IPS-20b (cell line): ENCODE data around the gene KRTCAP2.

Experiments
- H3K27ac ChIP-seq: one replicate; pipeline ENCODE4 v1.5.1; 2013; ENCODE audit warnings: low read length
- H3K27me3 ChIP-seq: 2 replicates; pipeline ENCODE4 v1.6.1; 2013; ENCODE audit warnings: mild to moderate bottlenecking, low read length, inconsistent platforms; ENCODE audit not compliant: insufficient read depth
- H3K36me3 ChIP-seq: 2 replicates; pipeline ENCODE4 v1.6.1; 2013; ENCODE audit warnings: low read depth, mild to moderate bottlenecking, inconsistent platforms, low read length, moderate library complexity; ENCODE audit not compliant: insufficient read depth
- H3K4me1 ChIP-seq: 2 replicates; pipeline ENCODE4 v1.6.1; 2013; ENCODE audit warnings: mild to moderate bottlenecking, control low read depth, inconsistent platforms, low read length, moderate library complexity; ENCODE audit not compliant: insufficient read depth
- H3K4me3 ChIP-seq: 2 replicates; pipeline ENCODE4 v1.5.1; 2013; ENCODE audit warnings: mild to moderate bottlenecking, low read length, inconsistent platforms
- H3K9ac ChIP-seq: 2 replicates; pipeline ENCODE4 v1.6.1; 2013; ENCODE audit warnings: low read depth, mild to moderate bottlenecking, inconsistent platforms, low read length, moderate library complexity
- H3K9me3 ChIP-seq: 2 replicates; pipeline ENCODE4 v1.6.1; 2013; ENCODE audit warnings: mild to moderate bottlenecking, low read depth, low read length, inconsistent platforms; ENCODE audit not compliant: insufficient read depth

KRTCAP2 gene

GRCh38 chr1:155124503-155125463 is 48.3 kb downstream of the KRTCAP2 start:
- Histone ChIP-seq H3K4me1 (peaks cover 32% of the 10 kb centered on the region), H3K9me3 (no peaks in the 10 kb centered on the region), H3K9ac (no peak overlapping the region), H3K27ac (no peak overlapping the region), H3K4me3 (no peak overlapping the region), H3K27me3 (peaks cover 83% of the 10 kb centered on the region), H3K36me3 (no peaks in the 10 kb centered on the region)

GRCh38 chr1:155123801-155124200 is 49.3 kb downstream of the KRTCAP2 start:
- H3K4me3 ChIP-seq = no peak overlapping the region

GRCh38 chr1:155122308-155122707 is 50.8 kb downstream of the KRTCAP2 start:
- Histone ChIP-seq H3K9ac (no peak overlapping the region), H3K4me1 (peaks cover 15% of the 10 kb centered on the region), H3K9me3 (no peaks in the 10 kb centered on the region), H3K27me3 (peaks cover 69% of the 10 kb centered on the region), H3K36me3 (no peaks in the 10 kb centered on the region), H3K27ac (no peak overlapping the region), H3K4me3 (no peak overlapping the region)

More at GRCh38 chr1:155123801-155124200, 49.3 kb downstream of the KRTCAP2 start:
- Histone ChIP-seq H3K9me3 (no peaks in the 10 kb centered on the region), H3K36me3 (no peaks in the 10 kb centered on the region), H3K27ac (no peak overlapping the region), H3K27me3 (peaks cover 79% of the 10 kb centered on the region), H3K9ac (no peak overlapping the region), H3K4me1 (peaks cover 24% of the 10 kb centered on the region)

- Histone ChIP-seq H3K36me3 (no peaks in the 10 kb centered on the region), H3K27ac (no peak overlapping the region), H3K27me3 (peaks cover 58% of the 10 kb centered on the region), H3K9me3 (no peaks in the 10 kb centered on the region), H3K9ac (no peak overlapping the region), H3K4me1 (peaks cover 9% of the 10 kb centered on the region), H3K4me3 (no peak overlapping the region)
Measured at GRCh38 chr1:155121249-155121648, 51.9 kb downstream of the KRTCAP2 start.

GRCh38 chr1:155120253-155120652 is 52.9 kb downstream of the KRTCAP2 start:
- peaks cover 48% of the 10 kb centered on the region for H3K27me3 ChIP-seq
- H3K4me3 ChIP-seq = no peak overlapping the region
- no peak overlapping the region for H3K9ac ChIP-seq
- peaks cover 7% of the 10 kb centered on the region; the same call in 1 of the 2 replicates for H3K4me1 ChIP-seq
- no peak overlapping the region for H3K27ac ChIP-seq
- no peaks in the 10 kb centered on the region for H3K9me3 ChIP-seq
- no peaks in the 10 kb centered on the region for H3K36me3 ChIP-seq
